Stimulated activated CD8-positive, alpha-beta memory T cell treated with anti-CD3 and anti-CD28 coated beads, Interleukin-12 subunit alpha, Interleukin-12 subunit beta, amount 100 ng/mL, for 24 hours (primary cell): ENCODE measurements around the gene PIP4K2A.
"Not testable (repeated sequence)": the region's sequence is repeated elsewhere in the genome, so short reads cannot be mapped to it uniquely, and the experiment has no call there.

Source experiments
- DNase-seq: peaks from one replicate; pipeline ENCODE4 v3.0.0-alpha.2; 2020; ENCODE audit errors: extremely low read depth

The PIP4K2A gene

DNA sequence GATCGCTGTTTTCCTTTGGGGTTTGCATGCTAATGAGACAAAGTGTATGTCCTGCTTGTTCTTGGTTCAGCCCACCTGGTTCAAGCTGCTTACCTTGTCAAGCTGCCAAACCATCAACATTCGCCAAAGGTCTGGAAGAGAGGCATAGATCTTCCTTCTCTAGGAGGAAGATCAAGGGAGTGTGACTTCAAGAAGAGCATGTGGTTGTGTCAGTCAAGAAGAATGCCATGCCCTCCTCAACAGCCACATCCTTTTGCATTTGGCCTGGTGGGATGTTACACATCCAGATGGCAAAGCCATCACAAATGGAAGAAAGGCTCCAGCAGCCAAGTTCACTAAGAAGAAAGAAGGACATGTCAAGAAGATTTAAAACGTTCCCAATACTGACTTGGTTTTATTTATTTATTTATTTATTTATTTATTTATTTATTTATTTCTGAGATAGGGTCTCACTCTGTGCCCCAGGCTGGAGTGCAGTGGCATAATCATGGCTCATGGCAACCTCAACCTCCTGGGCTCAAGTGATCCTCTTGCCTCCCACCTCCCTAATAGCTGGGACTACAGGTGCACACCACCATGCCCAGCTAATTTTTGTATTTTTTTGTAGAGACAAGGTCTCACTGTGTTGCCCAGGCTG lies 5.1 kb upstream of the PIP4K2A start:
- no peak for DNase-seq

DNA sequence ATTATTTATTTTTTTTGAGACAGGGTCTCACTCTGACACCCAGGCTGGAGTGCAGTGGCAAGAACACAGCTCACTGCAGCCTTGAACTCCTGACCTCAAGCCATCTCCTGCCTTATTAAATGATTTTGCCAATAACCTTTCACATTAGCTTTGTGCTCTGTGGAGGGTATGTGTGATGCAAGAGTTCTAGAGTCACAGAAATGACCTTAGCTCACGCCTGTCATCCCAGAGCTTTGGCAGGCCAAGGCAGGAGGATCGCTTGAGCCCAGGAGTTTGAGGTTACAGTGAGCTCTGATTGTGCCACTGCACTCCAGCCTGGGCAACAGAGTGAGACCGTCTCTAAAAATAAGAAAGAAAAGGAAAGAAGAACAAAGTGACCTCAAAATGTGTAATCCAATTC lies 4.3 kb upstream of the PIP4K2A start:
- DNase-seq, result not testable (repeated sequence)

DNA sequence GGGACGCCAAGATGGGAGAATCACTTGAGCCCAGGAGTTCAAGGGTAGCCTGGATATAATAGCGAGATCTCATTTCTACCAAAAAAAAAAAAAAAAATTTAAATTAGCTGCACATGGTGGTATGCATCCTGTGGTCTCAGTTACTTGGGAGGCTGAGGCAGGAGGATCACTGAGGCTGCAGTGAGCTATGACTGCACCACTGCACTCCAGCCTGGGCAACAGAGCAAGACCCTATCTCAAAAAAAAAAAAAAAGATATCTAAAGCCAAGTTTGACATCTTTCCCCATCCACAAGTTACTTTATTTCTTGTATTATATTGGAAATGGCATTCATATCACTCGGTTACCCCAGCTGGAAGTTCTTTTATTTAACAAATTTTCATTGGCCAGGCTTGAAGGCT lies 3.4 kb upstream of the PIP4K2A start:
- no peak for DNase-seq

DNA sequence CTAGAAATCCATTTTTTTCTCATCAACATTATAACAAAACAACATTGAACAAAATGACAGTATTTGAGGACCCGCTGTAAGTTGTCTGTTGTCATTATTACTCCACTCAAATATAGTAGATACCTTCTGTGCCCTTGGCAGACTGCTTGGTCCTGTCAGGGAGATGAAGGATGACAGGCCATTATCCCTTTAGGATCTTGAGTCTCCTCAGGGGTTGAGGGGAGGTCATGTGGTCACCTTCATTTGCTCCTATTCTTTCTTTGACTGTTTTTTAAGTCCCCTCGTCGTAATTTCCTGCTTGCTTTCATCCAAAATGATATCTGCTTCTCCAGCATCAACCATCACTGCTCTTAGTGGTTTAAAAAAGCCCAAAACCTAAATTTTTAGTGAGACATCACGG lies 2.6 kb upstream of the PIP4K2A start:
- DNase-seq, result no peak

DNA sequence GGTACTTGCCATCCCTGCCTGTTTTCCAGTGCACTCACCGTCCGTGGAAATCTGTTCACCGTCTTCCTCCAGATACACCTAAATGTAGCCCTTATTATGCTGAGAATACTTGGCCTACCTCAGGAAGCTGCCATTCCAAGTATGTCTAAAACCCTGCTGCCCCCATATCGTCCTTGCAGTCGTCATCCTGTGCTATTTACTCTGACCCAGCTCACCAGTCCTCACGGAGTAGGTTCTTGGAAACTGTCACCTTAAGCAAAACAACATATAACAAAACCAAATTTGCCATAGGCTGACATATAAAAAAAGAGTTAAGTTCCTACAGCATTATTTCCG lies 880 bp upstream of the PIP4K2A start:
- no peak for DNase-seq

DNA sequence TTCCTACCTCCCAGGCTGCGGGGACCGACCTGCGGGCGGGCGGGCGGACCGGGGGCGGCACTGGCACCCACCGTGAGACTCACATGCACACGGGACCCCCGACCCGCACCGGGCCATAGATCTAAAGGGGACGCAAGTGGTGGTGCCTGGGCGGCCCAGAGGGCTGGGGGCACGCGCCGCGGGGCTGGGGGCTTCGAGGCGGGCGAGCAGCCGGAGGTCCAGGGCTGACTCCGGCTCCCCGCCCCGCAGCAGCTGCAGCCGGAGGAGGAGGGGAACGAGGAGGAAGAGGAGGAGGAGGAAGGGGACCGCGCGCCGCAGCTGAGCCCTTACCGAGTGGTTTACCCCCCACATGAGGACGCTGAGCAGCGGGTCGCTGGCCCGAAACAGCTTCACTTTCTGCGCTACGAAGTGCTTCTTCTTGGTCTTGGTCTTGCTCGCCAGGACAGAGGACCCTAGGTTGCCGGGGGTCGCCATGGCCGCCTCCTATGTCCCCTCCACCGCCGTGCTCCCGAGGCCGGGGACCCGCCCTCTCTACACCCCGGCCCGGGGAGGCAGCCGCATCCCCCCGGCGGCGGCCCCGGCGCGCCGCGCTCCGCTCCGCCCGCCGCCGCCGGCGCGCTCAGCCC lies 412 bp downstream of the PIP4K2A start:
- no peak for DNase-seq

DNA sequence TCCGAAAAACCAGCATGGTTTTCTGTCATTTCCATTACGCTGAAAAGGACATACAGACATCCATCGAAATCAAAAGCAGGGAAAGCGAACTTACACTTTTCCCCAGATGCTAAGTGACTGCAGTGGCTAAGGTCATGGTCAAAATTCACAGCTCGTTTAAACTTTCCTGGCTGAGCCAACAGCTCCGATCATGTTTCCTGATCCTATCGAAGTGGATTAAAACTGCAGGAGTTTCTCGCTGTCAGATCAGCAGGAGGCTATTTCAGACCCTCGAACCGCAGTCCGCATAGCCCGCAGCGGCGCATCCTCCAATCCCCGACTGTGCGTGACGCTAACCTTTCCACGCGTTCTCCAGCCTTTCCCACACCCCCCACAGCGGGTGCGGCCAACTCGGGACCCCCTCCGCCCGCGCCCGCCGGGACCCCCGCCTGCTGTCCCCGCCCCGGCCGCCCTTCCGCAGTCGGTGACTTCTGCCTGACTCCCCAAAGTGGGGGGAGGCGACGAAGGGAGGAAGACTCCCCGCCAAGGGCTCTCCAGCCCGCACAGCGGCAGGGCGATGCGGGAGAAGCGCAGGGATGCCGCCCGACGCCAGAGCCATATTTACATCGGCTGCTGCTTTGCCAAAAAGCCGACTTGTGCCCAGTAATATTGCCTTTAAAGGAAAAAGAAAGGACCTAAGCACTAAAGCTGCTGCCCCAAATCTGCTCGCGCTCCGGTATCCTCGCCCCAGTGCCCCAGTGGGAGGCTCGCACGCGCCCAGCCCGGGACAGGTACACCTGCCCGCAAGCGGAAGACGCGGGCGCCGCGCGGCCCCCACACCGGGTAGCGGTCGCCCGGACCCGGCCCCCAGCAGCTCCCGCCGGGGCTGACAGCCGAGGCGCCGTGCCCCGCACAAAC lies 1.2 kb downstream of the PIP4K2A start:
- peak; percentile 3 for DNase-seq

DNA sequence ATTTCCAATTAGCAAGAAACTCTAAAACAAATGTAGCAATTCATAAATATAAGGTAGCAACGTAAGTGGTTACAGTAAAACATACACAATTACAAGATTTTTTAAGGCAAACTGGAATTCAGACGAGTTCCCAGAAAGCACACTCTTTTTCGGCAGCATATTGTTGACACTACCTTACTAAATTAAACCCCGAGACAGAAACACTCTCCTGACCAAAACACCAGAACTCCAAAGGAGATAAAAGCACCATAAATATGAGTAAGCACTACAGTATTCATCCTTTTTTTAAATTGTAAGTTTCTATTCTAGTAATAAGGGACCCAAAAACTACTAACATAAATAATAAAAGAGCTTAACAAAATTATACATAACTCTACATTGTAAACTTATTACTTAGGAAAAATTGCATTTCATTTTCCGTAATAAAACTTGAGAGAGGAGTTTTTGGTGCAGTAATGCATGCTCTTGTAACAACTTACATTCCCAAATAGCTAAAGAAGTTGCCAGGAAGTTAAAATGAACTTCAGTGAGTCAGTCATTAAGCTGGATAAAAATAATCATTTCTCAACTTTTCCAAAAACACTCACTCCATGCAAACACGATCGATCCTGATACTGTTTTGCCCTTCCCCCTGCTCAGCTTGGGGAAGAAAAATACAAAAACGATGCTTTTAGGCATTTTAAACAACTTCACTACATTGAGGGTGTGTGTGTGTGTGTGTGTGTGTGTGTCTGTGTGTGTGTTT lies 2.0 kb downstream of the PIP4K2A start:
- DNase-seq, result no peak

DNA sequence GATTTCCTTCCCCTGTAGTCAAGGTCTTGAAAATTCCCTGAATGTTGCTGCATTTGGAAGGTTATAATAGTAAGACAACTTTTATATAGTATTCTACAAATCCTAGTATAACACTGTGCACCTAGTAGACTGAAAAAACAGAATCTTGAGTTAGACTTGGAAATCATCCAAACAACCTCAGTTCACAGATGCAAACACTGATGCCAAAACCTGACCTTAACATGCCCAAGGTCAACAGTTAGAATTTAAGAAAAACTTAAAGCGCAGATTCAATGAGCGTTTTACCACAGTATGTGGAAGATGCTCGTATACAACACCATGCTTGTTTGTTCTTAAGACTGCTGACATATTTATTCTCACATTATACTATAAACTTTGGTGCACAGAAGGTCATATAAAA lies 3.0 kb downstream of the PIP4K2A start:
- DNase-seq, result no peak

DNA sequence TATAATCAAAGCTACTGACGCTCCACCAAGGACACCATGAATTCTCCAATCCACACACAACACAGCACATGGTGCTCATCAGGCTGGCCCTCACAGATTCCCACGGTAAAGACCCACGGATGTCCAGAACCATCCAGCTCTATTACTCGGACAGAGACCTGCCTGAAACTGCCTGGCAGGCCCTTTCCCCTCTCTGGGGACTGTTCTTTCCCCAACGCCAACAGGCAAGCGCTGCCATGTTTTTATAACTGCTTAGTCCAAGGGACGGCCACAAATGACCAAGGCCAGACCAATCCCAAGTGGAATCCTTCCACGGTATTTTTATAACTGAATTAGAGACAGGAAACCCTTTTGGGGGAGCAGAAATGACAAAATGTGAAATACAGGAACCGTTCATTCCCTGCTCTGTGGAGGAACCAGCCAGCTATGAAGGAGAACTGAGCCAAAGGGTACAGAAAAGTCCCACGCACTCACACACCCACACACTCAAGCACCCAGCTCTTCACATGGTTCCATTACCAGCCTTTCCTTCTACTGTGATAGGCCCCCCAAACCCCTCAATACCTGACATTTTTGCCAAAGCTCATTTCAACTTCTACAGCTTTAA lies 4.1 kb downstream of the PIP4K2A start:
- no peak for DNase-seq

DNA sequence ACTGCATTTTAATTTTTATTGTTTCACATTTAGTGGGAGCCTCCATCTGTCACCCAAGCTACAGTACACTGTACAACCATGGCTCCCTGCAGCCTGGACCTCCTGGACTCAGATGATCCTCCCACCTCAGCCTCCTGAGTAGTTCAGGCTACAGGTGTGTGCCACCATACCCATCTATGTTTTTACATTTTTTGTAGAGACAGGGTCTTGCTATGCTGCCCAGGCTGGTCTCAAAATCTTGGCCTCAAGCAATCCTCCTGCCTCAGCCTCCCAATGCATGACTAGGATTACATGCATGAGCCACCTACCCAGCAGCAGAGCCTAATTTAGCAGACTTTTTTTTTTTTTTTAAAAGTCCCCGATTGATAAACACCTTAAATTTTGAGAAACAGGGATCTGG lies 5.6 kb downstream of the PIP4K2A start:
- no peak for DNase-seq

DNA sequence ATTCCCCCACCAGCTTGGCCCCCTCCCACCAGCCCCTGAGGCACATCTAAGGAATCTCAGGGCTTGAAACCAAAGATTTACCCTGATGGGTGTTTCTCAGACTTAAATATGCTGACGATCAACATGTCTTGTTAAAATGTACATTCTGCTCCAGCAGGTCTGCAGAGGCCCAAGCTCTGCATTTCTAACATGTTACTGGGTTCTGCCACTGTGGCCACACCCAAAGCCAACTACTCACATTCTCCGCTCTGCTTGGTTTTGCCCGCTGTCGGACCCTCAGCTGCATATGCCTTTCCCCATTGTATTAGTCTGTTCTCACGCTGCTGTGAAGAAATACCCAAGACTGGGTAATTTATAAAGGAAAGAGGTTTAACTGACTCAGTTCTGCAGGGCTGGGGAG lies 8.9 kb downstream of the PIP4K2A start:
- DNase-seq, result no peak

DNA sequence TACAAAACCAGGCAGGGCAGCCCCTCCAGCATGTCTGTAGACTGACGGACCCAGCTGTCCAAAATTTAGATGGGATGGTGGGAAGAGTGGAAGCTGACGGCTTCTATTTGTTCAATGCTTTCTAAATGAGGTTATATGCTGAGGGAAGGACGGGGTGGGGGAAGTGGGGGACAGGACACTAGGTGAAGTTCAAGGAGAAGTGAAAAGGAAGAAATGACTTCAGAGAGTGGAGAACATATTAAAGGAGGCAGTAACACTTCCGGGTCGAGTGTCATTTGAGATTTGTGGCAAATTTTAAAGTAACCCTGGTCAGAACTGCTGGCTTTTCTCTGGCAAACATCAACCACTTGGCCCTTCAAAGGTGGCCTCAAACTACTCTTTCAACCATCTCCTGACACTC lies 9.4 kb downstream of the PIP4K2A start:
- DNase-seq, result no peak

DNA sequence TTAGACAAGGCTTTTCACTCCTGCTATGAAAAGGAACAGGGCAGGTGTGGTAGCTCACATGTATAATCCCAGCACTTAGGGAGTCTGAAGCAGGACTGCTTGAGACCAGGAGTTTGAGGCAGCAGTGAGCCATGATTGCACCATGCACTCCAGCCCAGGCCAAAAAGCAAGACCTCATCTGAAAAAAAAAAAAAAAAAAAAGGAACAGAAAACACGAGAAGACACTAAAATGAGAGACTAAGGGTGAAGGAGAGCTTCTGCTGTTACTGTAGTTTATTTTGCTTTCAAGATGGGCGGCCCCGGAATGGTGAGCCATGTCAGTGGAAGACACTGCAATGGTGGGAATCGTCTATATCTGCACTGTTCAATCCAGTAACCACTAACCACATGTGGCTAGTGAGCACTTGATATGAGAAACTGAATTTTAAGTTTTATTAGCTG lies 9.9 kb downstream of the PIP4K2A start:
- DNase-seq, result no peak

DNA sequence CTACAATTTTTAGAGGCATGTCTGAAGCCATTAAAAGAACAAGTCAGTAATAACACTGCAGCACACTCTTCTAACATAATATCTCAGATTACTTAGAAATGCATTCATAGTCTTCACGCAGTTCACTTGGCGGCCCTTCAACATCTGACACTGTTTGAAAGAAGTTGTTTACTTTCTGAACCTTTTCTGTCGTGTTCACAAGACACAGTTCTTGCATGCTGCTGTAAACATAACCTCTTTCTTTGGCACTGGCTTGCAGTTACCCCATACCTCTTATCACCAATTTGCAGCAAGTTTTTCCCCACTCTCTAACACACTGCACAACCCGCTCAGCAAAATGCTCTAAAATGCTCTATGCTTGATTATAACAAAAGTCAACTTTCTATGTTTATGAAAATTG lies 12.0 kb downstream of the PIP4K2A start:
- no peak for DNase-seq

DNA sequence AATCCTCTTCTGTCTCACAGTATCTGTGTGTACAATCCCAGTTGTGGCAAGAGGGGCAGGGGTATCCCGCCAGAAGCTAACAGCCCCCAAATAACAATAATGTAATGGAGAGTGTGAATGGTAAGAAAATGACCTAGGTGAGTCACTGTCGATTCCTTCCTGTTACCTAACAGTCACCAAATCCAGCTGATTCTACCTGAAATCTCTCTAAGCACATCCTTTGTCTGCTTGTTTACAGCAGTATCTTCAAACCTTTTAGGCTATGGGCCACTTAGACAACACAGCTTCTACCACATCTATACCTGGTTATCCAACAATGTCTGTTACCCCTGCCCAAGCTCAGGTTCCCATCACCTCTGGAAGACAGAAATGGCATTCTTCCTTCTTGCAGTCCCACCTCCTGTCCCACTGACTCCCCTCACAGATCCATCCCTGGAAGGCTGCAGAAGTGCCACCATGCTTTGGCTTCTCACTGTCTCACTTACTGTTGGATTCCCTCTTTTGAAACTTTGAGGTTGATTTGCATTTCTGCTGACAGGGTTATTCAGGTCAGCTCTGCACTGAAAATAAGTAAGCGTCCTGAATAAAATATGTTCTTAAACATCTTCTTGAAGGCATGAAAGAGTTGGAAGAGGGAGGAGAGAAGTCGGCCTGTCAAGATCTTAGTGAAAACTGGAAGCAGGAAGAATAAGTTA lies 13.1 kb downstream of the PIP4K2A start:
- DNase-seq, result no peak

DNA sequence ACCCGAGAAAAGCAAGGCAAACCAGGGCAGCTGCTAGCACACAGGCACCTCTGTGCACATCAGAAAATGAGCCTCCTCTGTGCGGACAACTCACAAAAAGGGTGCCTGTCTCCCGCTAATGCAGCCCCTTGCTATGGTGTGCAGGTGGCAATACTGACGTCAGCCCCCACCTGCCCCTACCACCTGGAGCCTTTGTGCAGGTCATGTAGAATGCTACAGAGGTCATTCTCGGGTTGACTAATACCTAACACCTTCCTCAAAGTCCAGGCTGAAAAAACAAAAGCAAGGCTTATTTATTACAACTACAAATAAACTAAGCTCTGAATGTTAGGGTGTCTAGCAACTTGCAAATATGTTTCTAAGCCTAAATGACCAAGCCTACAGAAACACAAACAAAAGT lies 13.9 kb downstream of the PIP4K2A start:
- DNase-seq, result no peak

DNA sequence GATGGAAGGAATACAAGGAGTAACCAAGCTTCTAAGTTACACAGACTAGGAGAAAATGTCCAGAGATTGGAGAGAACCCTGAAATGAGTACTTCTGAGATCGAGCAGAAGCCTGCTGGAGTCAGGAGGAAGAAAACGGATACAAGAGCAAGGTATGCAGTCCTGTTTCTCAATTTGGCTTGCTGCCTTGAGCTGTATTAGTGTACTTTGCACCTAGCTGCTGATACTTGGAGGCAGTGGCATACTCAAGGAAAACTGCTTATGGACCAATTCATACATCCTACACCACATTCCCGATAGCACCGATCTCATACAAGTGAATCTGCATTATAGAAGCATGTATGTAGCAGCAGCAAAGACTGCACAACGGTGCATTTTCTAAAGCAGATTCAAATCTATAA lies 14.4 kb downstream of the PIP4K2A start:
- DNase-seq, result no peak

DNA sequence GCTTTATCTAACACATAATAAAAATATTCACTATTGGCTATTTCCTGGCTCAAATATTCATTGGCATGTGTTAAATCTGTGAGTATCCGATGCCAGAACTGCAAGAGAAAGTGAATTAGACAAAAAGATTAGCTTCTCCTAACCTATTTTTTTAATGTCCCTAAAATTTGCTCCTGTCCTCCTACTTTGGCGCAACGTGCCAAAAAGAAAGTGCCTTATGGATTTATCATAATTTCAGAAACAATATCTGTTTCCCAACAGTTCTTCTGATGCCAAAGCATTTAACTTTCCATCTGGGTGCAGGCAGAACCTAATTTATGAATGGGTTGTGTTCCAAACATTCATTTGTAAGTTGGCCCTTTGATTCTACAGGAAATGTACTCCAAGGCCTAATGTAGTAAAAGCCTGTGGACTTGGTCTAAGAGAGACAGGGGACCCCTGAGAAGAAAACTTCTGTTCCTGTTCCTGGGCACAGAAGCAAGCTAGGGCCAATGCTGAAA lies 15.4 kb downstream of the PIP4K2A start:
- no peak for DNase-seq

DNA sequence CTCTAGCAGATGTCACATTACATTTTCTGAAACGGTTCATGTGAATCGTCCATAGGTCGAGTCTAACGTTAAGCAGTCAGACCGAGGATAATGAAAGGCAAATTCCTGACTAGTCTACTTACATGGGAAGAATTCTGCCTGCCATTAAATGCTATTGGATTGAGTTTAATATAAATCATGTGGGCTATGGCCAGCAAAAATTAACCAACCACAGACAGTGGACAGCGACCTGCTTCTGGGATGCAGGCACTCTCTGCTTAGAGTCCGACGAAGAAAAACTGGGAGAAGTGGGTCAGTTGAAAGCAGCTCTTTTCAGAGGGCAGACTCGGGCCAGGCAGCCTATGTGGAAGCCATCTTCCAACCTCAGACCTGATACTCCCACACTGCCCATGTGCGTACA lies 16.6 kb downstream of the PIP4K2A start:
- DNase-seq, result no peak

DNA sequence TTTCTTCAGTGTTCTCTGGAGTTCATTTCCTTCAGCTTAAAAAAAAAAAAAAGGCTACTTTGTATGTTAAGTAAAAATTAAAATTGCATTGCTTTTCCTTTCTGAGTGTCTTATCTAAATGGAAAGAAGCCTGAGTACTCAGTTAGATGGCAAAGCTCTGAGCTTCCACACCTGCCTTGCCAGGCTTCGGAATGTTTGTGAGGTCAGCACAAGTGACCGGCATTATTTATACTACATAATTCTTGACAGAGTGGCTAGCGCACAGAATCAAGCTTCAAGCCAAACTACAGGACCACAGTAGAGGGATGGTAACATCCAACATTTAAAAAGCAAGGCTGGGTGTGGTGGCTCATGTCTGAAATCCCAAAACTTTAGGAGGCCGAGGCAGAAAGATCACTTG lies 17.3 kb downstream of the PIP4K2A start:
- no peak for DNase-seq
